Fibroblast of villous mesenchyme (primary cell): ENCODE measurements around the gene PRAMEF12. TPM values are rescaled to one million over a fixed set of nuclear protein-coding genes. Genes with fewer than 3 reads are reported as not detected.
"Not testable (repeated sequence)": the region's sequence is repeated elsewhere in the genome, so short reads cannot be mapped to it uniquely, and the experiment has no call there.

Experiments
- DNase-seq: peaks from one replicate; pipeline ENCODE4 v3.0.0-alpha.2; 2010; ENCODE audit warnings: low read depth
- H3K4me3 ChIP-seq: 2 replicates; pipeline ENCODE4 v1.5.1; 2011; ENCODE audit warnings: low read depth, mild to moderate bottlenecking, low read length
- CTCF ChIP-seq: IDR thresholded peaks from 2 replicates; pipeline ENCODE4 v1.5.1; 2012; ENCODE audit warnings: low read depth, mild to moderate bottlenecking, low read length; ENCODE audit not compliant: insufficient read depth
- total RNA-seq: library from RNA; depleted of rRNA; stranded (reverse); fragments of >200 nt; gene quantifications from 2 replicates; pipeline ENCODE4 v1.2.3, GENCODE V29; 2012

The PRAMEF12 gene
- total RNA-seq, 1 donor, result under 0.01 TPM

- no peak for DNase-seq
- TF ChIP-seq CTCF, result no peak
- H3K4me3 ChIP-seq, result no peak overlapping the region
These were observed 36.4 kb downstream of the PRAMEF12 start for GRCh38 chr1:12809933-12810332.

- no peak overlapping the region for H3K4me3 ChIP-seq
- TF ChIP-seq CTCF, result no peak
These were observed 37.3 kb downstream of the PRAMEF12 start for GRCh38 chr1:12810691-12811408.

GRCh38 chr1:12811409-12811784 lies 37.9 kb downstream of the PRAMEF12 start:
- TF ChIP-seq CTCF, result no peak
- no peak for DNase-seq
- no peak overlapping the region for H3K4me3 ChIP-seq

More at GRCh38 chr1:12810691-12811408, 37.3 kb downstream of the PRAMEF12 start:
- DNase-seq, result no peak

GRCh38 chr1:12819061-12819460 lies 45.5 kb downstream of the PRAMEF12 start:
- DNase-seq, H3K4me3 ChIP-seq: not testable (repeated sequence)

Other genes with a start within 250 kb of the PRAMEF12 start
- 84.1 and 137 TPM in 2 replicates for gene DHRS3, start 155.5 kb upstream of the PRAMEF12 start, total RNA-seq
- gene AADACL4, start 129.7 kb upstream of the PRAMEF12 start, total RNA-seq, result 0.43 TPM in 1 of 2 replicates, not detected in the other
- gene AADACL3, start 57.6 kb upstream of the PRAMEF12 start, total RNA-seq, result not detected in 2 replicates
- gene CFAP107, start 27.5 kb upstream of the PRAMEF12 start, total RNA-seq, result not detected in 2 replicates
- gene PRAMEF1, start 17.7 kb downstream of the PRAMEF12 start, total RNA-seq, result not detected in 2 replicates
- gene PRAMEF11, start 57.7 kb downstream of the PRAMEF12 start, total RNA-seq, result not detected in 2 replicates
- not detected in 2 replicates for gene HNRNPCL1, start 75.0 kb downstream of the PRAMEF12 start, total RNA-seq
- gene PRAMEF2, start 83.3 kb downstream of the PRAMEF12 start, total RNA-seq, result not detected in 2 replicates
- not detected in 2 replicates for gene PRAMEF4, start 112.5 kb downstream of the PRAMEF12 start, total RNA-seq
- gene PRAMEF10, start 124.5 kb downstream of the PRAMEF12 start, total RNA-seq, result not detected in 2 replicates
- gene PRAMEF7, start 142.9 kb downstream of the PRAMEF12 start, total RNA-seq, result not detected in 2 replicates
- not detected in 2 replicates for gene PRAMEF6, start 173.8 kb downstream of the PRAMEF12 start, total RNA-seq